Measurements from ENCODE around the gene SERPINA5. TPM values are rescaled to one million over a fixed set of nuclear protein-coding genes. Genes with fewer than 3 reads are reported as not detected.

SERPINA5 gene
- total and polyA plus RNA-seq, 2 of the 13 experiments (the other 11 are each of a cell fraction or from before 2014, with no cell fraction given), result 449 to 498 TPM

- ATAC-seq (peak; percentile 7; the same call in 2 of the 3 replicates), DNase-seq (ENCODE audit: low spot score) (no peak), FAIRE-seq (no peak)
- Histone ChIP-seq H3K4me2 (ENCODE audit: low read depth, low read length) (no peak overlapping the region), H3K4me1 (ENCODE audit: insufficient read depth, low read length) (peaks cover 19% of the 10 kb centered on the region), H3K27me3 (ENCODE audit: control insufficient read depth in 1 of 2, insufficient read depth in 2 of 2, low read length in 2 of 2) (no peaks in the 10 kb centered on the region), H2AFZ (ENCODE audit: low read length) (no peak overlapping the region), H3K4me3 (replicated peaks in 1 of 3; ENCODE audit: insufficient read depth in 1 of 3, low read depth in 2 of 3, low read length in 3 of 3) (no peak overlapping the region), H3K79me2 (ENCODE audit: insufficient read depth, low read length) (no peaks in the 10 kb centered on the region), H3K9ac (ENCODE audit: insufficient read depth, low read depth, low read length) (no peak overlapping the region), H3K9me3 (ENCODE audit: low read length) (no peaks in the 10 kb centered on the region), H3K36me3 (replicated peaks in 1 of 2; ENCODE audit: control insufficient read depth in 1 of 2, insufficient read depth in 2 of 2, low read length in 2 of 2) (peaks cover 21 to 43% of the 10 kb centered on the region in 2 experiments), H3K27ac (ENCODE audit: extremely low read length, insufficient read depth, low read length) (no peak overlapping the region), H4K20me1 (ENCODE audit: insufficient read depth, low read length) (peaks cover 7% of the 10 kb centered on the region; the same call in 1 of the 2 replicates)
- CTCF ChIA-PET (ENCODE audit: low intra/inter-chr PET ratio, low total read pairs), result no interaction called here
- intact Hi-C loops (cut with micrococcal nuclease; ENCODE audit: unreplicated experiment) (no loop called here), in situ Hi-C loops (cut with HindIII; ENCODE audit: extremely low pct_ligation_motif_present, low pct_unique_long_range_greater_than_20kb) (loop anchor here (5.0 kb wide), 1 partner anchor 57 kb away; no protein-coding TSS in a partner anchor)
- POLR2A ChIA-PET, result interaction anchor here (1.0 to 19.0 kb wide), 10 partner anchors 8 to 55 kb away, joined by 3 to 638 read pairs (median 4); partner anchors contain the start of genes SERPINA3 and SERPINA5
- TF ChIP-seq ZNF839 (CRISPR knock-in tag; IDR thresholded peaks at IDR 0.05; ENCODE audit: borderline replicate concordance) (no peak), HNRNPH1 (optimal IDR thresholded peaks at IDR 0.05; ENCODE audit: low read depth, low read length) (peak; percentile 40), ZFY (CRISPR knock-in tag; IDR thresholded peaks at IDR 0.05) (0 out of 2 replicates have a peak, but pooled peaks have one; percentile 6), ZNF180 (CRISPR knock-in tag; IDR thresholded peaks at IDR 0.05; ENCODE audit: borderline replicate concordance, low read depth) (no peak), RBM22 (optimal IDR thresholded peaks at IDR 0.05; ENCODE audit: low read length) (no peak), ZNF569 (CRISPR knock-in tag; IDR thresholded peaks at IDR 0.05; ENCODE audit: borderline replicate concordance) (no peak)
- no TSS peak for BruUV-seq (replicated peaks)
- 75% methylated on average over 2 of the region's 2 CpGs for WGBS (ENCODE audit: low lambda C conversion rate)
These were observed 44.1 kb downstream of the SERPINA5 start for GRCh38 chr14:94625353-94625635.

GRCh38 chr14:94628578-94628977 lies 47.4 kb downstream of the SERPINA5 start:
- Histone ChIP-seq H2AFZ (ENCODE audit: low read length) (no peak overlapping the region), H3K9ac (ENCODE audit: insufficient read depth, low read depth, low read length) (no peak overlapping the region), H3K27me3 (ENCODE audit: control insufficient read depth in 1 of 2, insufficient read depth in 2 of 2, low read length in 2 of 2) (no peaks in the 10 kb centered on the region), H3K4me3 (replicated peaks in 1 of 3; ENCODE audit: insufficient read depth in 1 of 3, low read depth in 2 of 3, low read length in 3 of 3) (no peak overlapping the region), H3K27ac (ENCODE audit: extremely low read length, insufficient read depth, low read length) (no peak overlapping the region), H3K4me1 (ENCODE audit: insufficient read depth, low read length) (peaks cover 43% of the 10 kb centered on the region), H3K9me3 (ENCODE audit: low read length) (no peaks in the 10 kb centered on the region), H3K79me2 (ENCODE audit: insufficient read depth, low read length) (no peaks in the 10 kb centered on the region), H3K4me2 (ENCODE audit: low read depth, low read length) (no peak overlapping the region), H3K36me3 (replicated peaks in 1 of 2; ENCODE audit: control insufficient read depth in 1 of 2, insufficient read depth in 2 of 2, low read length in 2 of 2) (peaks cover 6 to 10% of the 10 kb centered on the region in 2 experiments; a peak in 4 of 5 replicates), H4K20me1 (ENCODE audit: insufficient read depth, low read length) (no peaks in the 10 kb centered on the region)
- FAIRE-seq (no peak), ATAC-seq (no peak), DNase-seq (ENCODE audit: low spot score) (no peak)
- BruUV-seq (replicated peaks), result no TSS peak
- CTCF ChIA-PET (ENCODE audit: low intra/inter-chr PET ratio, low total read pairs), result no interaction called here
- in situ Hi-C loops (cut with HindIII; ENCODE audit: extremely low pct_ligation_motif_present, low pct_unique_long_range_greater_than_20kb), result loop anchor here (5.0 kb wide), 1 partner anchor 54 kb away; no protein-coding TSS in a partner anchor
- POLR2A ChIA-PET, result no interaction called here
- intact Hi-C loops (cut with micrococcal nuclease; ENCODE audit: unreplicated experiment), result no loop called here
- WGBS (ENCODE audit: low lambda C conversion rate), result 81% methylated on average over 5 of the region's 5 CpGs
- TF ChIP-seq GLMP (CRISPR knock-in tag; IDR thresholded peaks at IDR 0.05; ENCODE audit: borderline replicate concordance) (no peak), CREBL2 (CRISPR knock-in tag; IDR thresholded peaks at IDR 0.05; ENCODE audit: borderline replicate concordance) (no peak), RARA (CRISPR knock-in tag; IDR thresholded peaks at IDR 0.05) (no peak), ZHX1 (CRISPR knock-in tag; IDR thresholded peaks at IDR 0.05; ENCODE audit: low read depth) (no peak), RFX5 (IDR thresholded peaks at IDR 0.05; ENCODE audit: low read depth, low read length) (no peak), EEA1 (CRISPR knock-in tag; IDR thresholded peaks at IDR 0.05; ENCODE audit: borderline replicate concordance) (no peak), ZNF7 (CRISPR knock-in tag; IDR thresholded peaks at IDR 0.05) (no peak), SP4 (CRISPR knock-in tag; IDR thresholded peaks at IDR 0.05) (no peak)
